ENCODE data around the gene FASN.
A peak's percentile ranks its signal among the peaks of the same experiment; 100 is the strongest.

Gene FASN

GRCh38 chr17:82117139-82118090 lies 19.4 kb upstream of the FASN start:
- DNase-seq = no peak

GRCh38 chr17:82116246-82116645 lies 18.2 kb upstream of the FASN start:
- no peak for DNase-seq

GRCh38 chr17:82114872-82115271 lies 16.8 kb upstream of the FASN start:
- DNase-seq = no peak

GRCh38 chr17:82114447-82114846 lies 16.4 kb upstream of the FASN start:
- no peak for DNase-seq

GRCh38 chr17:82113941-82114340 lies 15.9 kb upstream of the FASN start:
- DNase-seq = no peak

GRCh38 chr17:82113422-82113821 lies 15.4 kb upstream of the FASN start:
- DNase-seq = no peak

- DNase-seq = no peak
Observed at GRCh38 chr17:82112914-82113311, 14.9 kb upstream of the FASN start.

GRCh38 chr17:82112181-82112913 lies 14.3 kb upstream of the FASN start:
- DNase-seq = no peak

- no peak for DNase-seq
Observed at GRCh38 chr17:82110298-82110697, 12.3 kb upstream of the FASN start.

- no peak for DNase-seq
Observed at GRCh38 chr17:82108961-82109475, 11.0 kb upstream of the FASN start.

- no peak for DNase-seq
Observed at GRCh38 chr17:82108496-82108945, 10.5 kb upstream of the FASN start.

GRCh38 chr17:82108038-82108437 lies 10.0 kb upstream of the FASN start:
- DNase-seq = no peak

GRCh38 chr17:82107341-82107860 lies 9.4 kb upstream of the FASN start:
- no peak for DNase-seq

- DNase-seq = no peak
Observed at GRCh38 chr17:82106688-82107305, 8.8 kb upstream of the FASN start.

GRCh38 chr17:82105882-82106687 lies 8.0 kb upstream of the FASN start:
- DNase-seq = peak; percentile 54 to 62

- DNase-seq = no peak
Observed at GRCh38 chr17:82105417-82105881, 7.4 kb upstream of the FASN start.

- no peak for DNase-seq
Observed at GRCh38 chr17:82104797-82105416, 6.9 kb upstream of the FASN start.

GRCh38 chr17:82103553-82104451 lies 5.8 kb upstream of the FASN start:
- no peak for DNase-seq

- DNase-seq = no peak
Observed at GRCh38 chr17:82101767-82102679, 4.0 kb upstream of the FASN start.

All from stimulated activated CD4-positive, alpha-beta T cell treated with anti-CD3 and anti-CD28 coated beads, Interleukin-2, amount 100 ng/mL, for 48 hours (primary cell).